MCF 10A (cell line): Measurements from ENCODE around the gene RPS6KA1. TPM values are rescaled to one million over a fixed set of nuclear protein-coding genes. Genes with fewer than 3 reads are reported as not detected.
A peak's percentile ranks its signal among the peaks of the same experiment; 100 is the strongest.

Experiments used
- BruUV-seq: library from RNA; stranded (reverse); fragments of 400-500 nt; replicated peaks from 2 replicates; lab custom pipeline; 2021; lab: Mats Ljungman, UMichigan
- CTCF ChIA-PET: fragments of 300-600 bp; sonication (Branson Sonifier 250); formaldehyde crosslinking; extraction: SDS; loops from one replicate; lab custom pipeline; 2021; ENCODE audit warnings: antibody characterized with exemption, inconsistent platforms; lab: Yijun Ruan, JAX
- POLR2A ChIA-PET: fragments of 300-600, 350-650 bp; sonication (Branson Sonifier 250); formaldehyde crosslinking; extraction: SDS; loops from one replicate; lab custom pipeline; 2020; ENCODE audit warnings: antibody characterized with exemption, inconsistent platforms; lab: Yijun Ruan, JAX
- DNase-seq: peaks from one replicate; pipeline ENCODE4 v3.0.0-alpha.2; 2018; ENCODE audit not compliant: unreplicated experiment
- H3K27ac Mint-ChIP-seq: one replicate; pipeline ENCODE4 v1.8.0; 2022; ENCODE audit warnings: mild to moderate bottlenecking, low read depth, mixed read lengths; ENCODE audit not compliant: unreplicated experiment
- H3K27me3 Mint-ChIP-seq: one replicate; pipeline ENCODE4 v1.8.0; 2022; ENCODE audit warnings: mixed read lengths; ENCODE audit not compliant: insufficient read depth, unreplicated experiment
- H3K36me3 Mint-ChIP-seq: one replicate; pipeline ENCODE4 v1.8.0; 2022; ENCODE audit warnings: mild to moderate bottlenecking, moderate library complexity, mixed read lengths; ENCODE audit not compliant: insufficient read depth, unreplicated experiment
- H3K4me1 Mint-ChIP-seq: one replicate; pipeline ENCODE4 v1.8.0; 2022; ENCODE audit warnings: mixed read lengths; ENCODE audit not compliant: insufficient read depth, unreplicated experiment
- H3K4me3 Mint-ChIP-seq: one replicate; pipeline ENCODE4 v1.8.0; 2022; ENCODE audit warnings: mild to moderate bottlenecking, moderate library complexity, mixed read lengths; ENCODE audit not compliant: unreplicated experiment
- H3K9me3 Mint-ChIP-seq: one replicate; pipeline ENCODE4 v1.8.0; 2022; ENCODE audit warnings: mixed read lengths; ENCODE audit not compliant: unreplicated experiment
- CTCF ChIP-seq: fragments of 200-600 bp; IDR thresholded peaks from one replicate; pipeline ENCODE4 v1.8.0; 2022; ENCODE audit warnings: antibody characterized with exemption, mild to moderate bottlenecking; ENCODE audit not compliant: unreplicated experiment
- intact Hi-C: fragments of 100-400 bp; cut with micrococcal nuclease; formaldehyde crosslinking; loops from 2 replicates; pipeline ENCODE4 v1.14.1; 2022
- total RNA-seq: library from RNA; stranded (reverse); gene quantifications from 2 replicates; pipeline ENCODE4 v1.2.3, GENCODE V29; 2022

The RPS6KA1 gene
- total RNA-seq, 1 experiment from 2014 or later, result 43.9 TPM

- H3K4me3 Mint-ChIP-seq, result no peak overlapping the region
- no peak for TF ChIP-seq CTCF
- POLR2A ChIA-PET, result interaction anchor here (0.8 to 1.6 kb wide), 4 partner anchors 8 to 37 kb away, joined by 4 to 7 read pairs (median 4); partner anchors contain the start of gene RPS6KA1
These were observed 8.4 kb downstream of the RPS6KA1 start for GRCh38 chr1:26537951-26538352.

GRCh38 chr1:26538480-26539412, 9.2 kb downstream of the RPS6KA1 start:
- Mint-ChIP-seq H3K4me1 (peaks cover 11% of the 10 kb centered on the region), H3K4me3 (no peak overlapping the region), H3K27me3 (no peaks in the 10 kb centered on the region), H3K36me3 (peaks cover 34% of the 10 kb centered on the region), H3K9me3 (no peaks in the 10 kb centered on the region), H3K27ac (no peak overlapping the region)
- intact Hi-C loops, result no loop called here
- no TSS peak for BruUV-seq
- ChIA-PET POLR2A (interaction anchor here (1.3 to 1.6 kb wide), 3 partner anchors 9 to 38 kb away, joined by 4 to 7 read pairs (median 5); partner anchors contain the start of gene RPS6KA1), CTCF (interaction anchor here (0.6 to 2.1 kb wide), 19 partner anchors 7 to 772 kb away, joined by 3 to 13 read pairs (median 3); partner anchors contain the start of gene PIGV)
- TF ChIP-seq CTCF, result peak; percentile 40
- peak; percentile 67 for DNase-seq

More at GRCh38 chr1:26537951-26538352, 8.4 kb downstream of the RPS6KA1 start:
- peaks cover 34% of the 10 kb centered on the region for H3K36me3 Mint-ChIP-seq
- BruUV-seq, result no TSS peak
- H3K9me3 Mint-ChIP-seq, result no peaks in the 10 kb centered on the region
- no peak overlapping the region for H3K27ac Mint-ChIP-seq
- CTCF ChIA-PET, result interaction anchor here (0.6 to 2.1 kb wide), 16 partner anchors 8 to 1788 kb away, joined by 3 to 13 read pairs (median 4); partner anchors contain the start of gene PIGV
- intact Hi-C loops, result no loop called here
- H3K27me3 Mint-ChIP-seq, result no peaks in the 10 kb centered on the region
- DNase-seq, result no peak
- H3K4me1 Mint-ChIP-seq, result peaks cover 11% of the 10 kb centered on the region

- Mint-ChIP-seq H3K27ac (no peak overlapping the region), H3K36me3 (peaks cover 24% of the 10 kb centered on the region), H3K4me1 (peaks cover 6% of the 10 kb centered on the region), H3K4me3 (no peak overlapping the region), H3K9me3 (no peaks in the 10 kb centered on the region), H3K27me3 (no peaks in the 10 kb centered on the region)
- ChIA-PET CTCF (interaction anchor here (0.6 to 2.1 kb wide), 7 partner anchors 7 to 224 kb away, joined by 3 to 10 read pairs (median 5); no protein-coding TSS in a partner anchor), POLR2A (interaction anchor here (1.6 kb wide), 1 partner anchor 39 kb away, joined by 5 read pairs; no protein-coding TSS in a partner anchor)
- no peak for DNase-seq
- intact Hi-C loops, result no loop called here
- BruUV-seq, result no TSS peak
- no peak for TF ChIP-seq CTCF
These were observed 10.2 kb downstream of the RPS6KA1 start for GRCh38 chr1:26539722-26540121.

GRCh38 chr1:26540351-26540750, 10.8 kb downstream of the RPS6KA1 start:
- H3K36me3 Mint-ChIP-seq, result peaks cover 23% of the 10 kb centered on the region
- H3K27me3 Mint-ChIP-seq, result no peaks in the 10 kb centered on the region
- H3K27ac Mint-ChIP-seq, result no peak overlapping the region
- no peak for TF ChIP-seq CTCF
- ChIA-PET POLR2A (no interaction called here), CTCF (interaction anchor here (0.7 to 1.1 kb wide), 3 partner anchors 9 to 154 kb away, joined by 3 read pairs; no protein-coding TSS in a partner anchor)
- H3K9me3 Mint-ChIP-seq, result no peaks in the 10 kb centered on the region
- H3K4me1 Mint-ChIP-seq, result peaks cover 7% of the 10 kb centered on the region
- no TSS peak for BruUV-seq
- DNase-seq, result no peak
- no peak overlapping the region for H3K4me3 Mint-ChIP-seq
- intact Hi-C loops, result no loop called here
